ENCODE measurements around the gene ZNF593OS. TPM values are rescaled to one million over a fixed set of nuclear protein-coding genes. Genes with fewer than 3 reads are reported as not detected.

Gene ZNF593OS
- total and polyA plus RNA-seq, 2 experiments from 2014 or later, result 0.10 to 0.45 TPM

DNA sequence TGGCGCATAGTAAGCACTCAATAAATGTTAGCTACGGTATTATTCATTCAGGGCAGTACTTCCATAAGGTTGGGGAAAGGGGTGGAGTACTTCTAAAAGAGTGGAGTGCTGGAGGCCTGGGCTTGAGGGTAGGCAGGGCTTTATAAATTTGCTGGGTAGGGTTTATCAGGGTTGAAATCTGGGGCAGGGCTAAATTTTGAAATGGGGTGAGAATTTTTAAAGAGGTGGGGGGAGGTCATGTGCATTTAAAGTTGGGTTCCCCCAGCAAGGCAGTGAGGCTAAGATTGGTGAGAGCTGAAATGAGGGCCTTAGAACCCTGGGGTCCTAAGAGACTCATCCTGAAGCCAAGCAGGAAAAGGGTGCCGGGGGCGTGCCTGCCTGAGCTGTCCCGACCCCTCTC is 28.8 kb upstream of the ZNF593OS start:
- WGBS (ENCODE audit: low lambda C conversion rate, missing lambda C conversion rate), result 92% methylated on average over 5 of the region's 5 CpGs
- TF ChIP-seq EZH2phosphoT487 (IDR thresholded peaks at IDR 0.05; ENCODE audit: low read depth, severe bottlenecking, unreplicated experiment) (no peak), EZH2 (IDR thresholded peaks at IDR 0.05; ENCODE audit: borderline replicate concordance) (no peak), CTCF (IDR thresholded peaks at IDR 0.05; ENCODE audit: poor library complexity) (no peak)
- H3K4me2 ChIP-seq, result no peak overlapping the region

GRCh38 chr1:26197813-26198212 is 26.2 kb upstream of the ZNF593OS start:
- 81% methylated on average over 7 of the region's 11 CpGs for WGBS (ENCODE audit: low lambda C conversion rate, missing lambda C conversion rate)
- no peaks in the 10 kb centered on the region for H3K36me3 ChIP-seq (replicated peaks; ENCODE audit: insufficient read depth, low read depth)
- H2AFZ ChIP-seq, result no peak overlapping the region
- H3K9me2 ChIP-seq (replicated peaks; ENCODE audit: insufficient read depth), result no peaks in the 10 kb centered on the region
- H3K27ac ChIP-seq, result no peak overlapping the region
- H4K20me1 ChIP-seq (ENCODE audit: insufficient read depth, poor library complexity, severe bottlenecking), result no peaks in the 10 kb centered on the region
- no peaks in the 10 kb centered on the region for H3K27me3 ChIP-seq
- no peak for DNase-seq (ENCODE audit: low spot score)
- TF ChIP-seq CTCF (IDR thresholded peaks at IDR 0.05; ENCODE audit: poor library complexity) (no peak), EZH2phosphoT487 (IDR thresholded peaks at IDR 0.05; ENCODE audit: low read depth, severe bottlenecking, unreplicated experiment) (no peak), EZH2 (IDR thresholded peaks at IDR 0.05; ENCODE audit: borderline replicate concordance) (no peak)
- no peaks in the 10 kb centered on the region for H3K79me2 ChIP-seq
- H3K4me2 ChIP-seq, result no peak overlapping the region
- H3K9me3 ChIP-seq (ENCODE audit: low read depth), result no peaks in the 10 kb centered on the region
- no peak overlapping the region for H3K4me3 ChIP-seq
- no peaks in the 10 kb centered on the region for H3K4me1 ChIP-seq (ENCODE audit: insufficient read depth)

More for the DNA sequence above, 28.8 kb upstream of the ZNF593OS start:
- H3K27ac ChIP-seq, result no peak overlapping the region
- peaks cover 3% of the 10 kb centered on the region for H3K27me3 ChIP-seq
- no peaks in the 10 kb centered on the region for H3K9me2 ChIP-seq (replicated peaks; ENCODE audit: insufficient read depth)
- H3K79me2 ChIP-seq, result no peaks in the 10 kb centered on the region
- H3K4me1 ChIP-seq (ENCODE audit: insufficient read depth), result no peaks in the 10 kb centered on the region
- H3K36me3 ChIP-seq (replicated peaks; ENCODE audit: insufficient read depth, low read depth), result no peaks in the 10 kb centered on the region
- DNase-seq (ENCODE audit: low spot score), result no peak
- no peak overlapping the region for H3K4me3 ChIP-seq
- no peak overlapping the region for H2AFZ ChIP-seq
- H4K20me1 ChIP-seq (ENCODE audit: insufficient read depth, poor library complexity, severe bottlenecking), result no peaks in the 10 kb centered on the region
- H3K9me3 ChIP-seq (ENCODE audit: low read depth), result no peaks in the 10 kb centered on the region

- H3K4me2 ChIP-seq, result no peak overlapping the region
- WGBS (ENCODE audit: low lambda C conversion rate, missing lambda C conversion rate), result 90% methylated on average over 3 of the region's 3 CpGs
These were observed 25.7 kb upstream of the ZNF593OS start for GRCh38 chr1:26197301-26197700.

More at GRCh38 chr1:26197301-26197700, 25.7 kb upstream of the ZNF593OS start:
- Histone ChIP-seq H3K9me3 (ENCODE audit: low read depth) (no peaks in the 10 kb centered on the region), H3K9me2 (replicated peaks; ENCODE audit: insufficient read depth) (no peaks in the 10 kb centered on the region), H4K20me1 (ENCODE audit: insufficient read depth, poor library complexity, severe bottlenecking) (no peaks in the 10 kb centered on the region), H2AFZ (no peak overlapping the region), H3K27me3 (no peaks in the 10 kb centered on the region), H3K36me3 (replicated peaks; ENCODE audit: insufficient read depth, low read depth) (no peaks in the 10 kb centered on the region), H3K79me2 (no peaks in the 10 kb centered on the region), H3K4me1 (ENCODE audit: insufficient read depth) (no peaks in the 10 kb centered on the region), H3K4me3 (no peak overlapping the region), H3K27ac (no peak overlapping the region)
- no peak for DNase-seq (ENCODE audit: low spot score)
- no peak for TF ChIP-seq EZH2 (IDR thresholded peaks at IDR 0.05; ENCODE audit: borderline replicate concordance)
- TF ChIP-seq EZH2phosphoT487 (IDR thresholded peaks at IDR 0.05; ENCODE audit: low read depth, severe bottlenecking, unreplicated experiment), result no peak
- no peak for TF ChIP-seq CTCF (IDR thresholded peaks at IDR 0.05; ENCODE audit: poor library complexity)
